Omental fat pad (tissue), 4 donors: ENCODE results near the gene ATP5PF. TPM values are rescaled to one million over a fixed set of nuclear protein-coding genes. Genes with fewer than 3 reads are reported as not detected.
"Not testable (repeated sequence)": the region's sequence is repeated elsewhere in the genome, so short reads cannot be mapped to it uniquely, and the experiment has no call there.

Experiments used
- ATAC-seq: fragments of 150-250 bp; one replicate; pipeline ENCODE4 v1.9.1; 2016; ENCODE audit warnings: mild to moderate bottlenecking, moderate library complexity; ENCODE audit not compliant: low FRiP score
- DNase-seq: peaks from one replicate; pipeline ENCODE4 v3.0.0-alpha.2; 2019; ENCODE audit warnings: low spot score
- total RNA-seq, 4 donors: library from RNA; depleted of rRNA; stranded (reverse); fragments of >200 nt; gene quantifications; one replicate each; pipeline ENCODE4 v1.1.0, GENCODE V29; 2016
- TF ChIP-seq, protein P1 (sequence below), 3 donors: fragments of 450-650 bp; IDR thresholded peaks; one replicate each; pipeline ENCODE4 v1.5.1; 2016 to 2017; ENCODE audit warnings: antibody characterized with exemption in 3 of 3, mild to moderate bottlenecking in 3 of 3, moderate library complexity in 2 of 3

The ATP5PF gene
- total RNA-seq, 4 donors from 2014 or later, result 69.1 to 110 (median 94.1) TPM

DNA sequence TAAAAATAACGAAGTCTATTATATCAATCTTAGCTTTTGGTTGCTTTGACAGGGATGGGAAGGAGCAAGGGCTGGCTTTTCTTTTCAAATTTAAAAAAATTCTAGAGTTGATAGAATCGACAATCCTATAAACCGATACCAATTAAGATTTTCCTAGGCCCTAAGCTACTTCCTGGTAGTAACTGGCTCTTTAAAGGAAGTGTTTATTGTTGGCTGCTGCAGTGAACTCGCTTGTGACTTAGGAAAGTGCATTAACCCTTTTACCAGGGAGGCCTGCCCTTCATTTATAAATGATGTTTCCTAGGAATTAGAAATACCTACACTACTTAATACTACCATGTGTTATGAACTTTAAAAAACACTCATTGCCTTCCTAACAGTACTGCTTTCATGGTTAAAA lies 33.2 kb downstream of the ATP5PF start:
- no peak for ATAC-seq
- DNase-seq, result no peak
- TF ChIP-seq, protein P1, sequence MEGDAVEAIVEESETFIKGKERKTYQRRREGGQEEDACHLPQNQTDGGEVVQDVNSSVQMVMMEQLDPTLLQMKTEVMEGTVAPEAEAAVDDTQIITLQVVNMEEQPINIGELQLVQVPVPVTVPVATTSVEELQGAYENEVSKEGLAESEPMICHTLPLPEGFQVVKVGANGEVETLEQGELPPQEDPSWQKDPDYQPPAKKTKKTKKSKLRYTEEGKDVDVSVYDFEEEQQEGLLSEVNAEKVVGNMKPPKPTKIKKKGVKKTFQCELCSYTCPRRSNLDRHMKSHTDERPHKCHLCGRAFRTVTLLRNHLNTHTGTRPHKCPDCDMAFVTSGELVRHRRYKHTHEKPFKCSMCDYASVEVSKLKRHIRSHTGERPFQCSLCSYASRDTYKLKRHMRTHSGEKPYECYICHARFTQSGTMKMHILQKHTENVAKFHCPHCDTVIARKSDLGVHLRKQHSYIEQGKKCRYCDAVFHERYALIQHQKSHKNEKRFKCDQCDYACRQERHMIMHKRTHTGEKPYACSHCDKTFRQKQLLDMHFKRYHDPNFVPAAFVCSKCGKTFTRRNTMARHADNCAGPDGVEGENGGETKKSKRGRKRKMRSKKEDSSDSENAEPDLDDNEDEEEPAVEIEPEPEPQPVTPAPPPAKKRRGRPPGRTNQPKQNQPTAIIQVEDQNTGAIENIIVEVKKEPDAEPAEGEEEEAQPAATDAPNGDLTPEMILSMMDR (IDR thresholded peaks at IDR 0.05), result no peak

DNA sequence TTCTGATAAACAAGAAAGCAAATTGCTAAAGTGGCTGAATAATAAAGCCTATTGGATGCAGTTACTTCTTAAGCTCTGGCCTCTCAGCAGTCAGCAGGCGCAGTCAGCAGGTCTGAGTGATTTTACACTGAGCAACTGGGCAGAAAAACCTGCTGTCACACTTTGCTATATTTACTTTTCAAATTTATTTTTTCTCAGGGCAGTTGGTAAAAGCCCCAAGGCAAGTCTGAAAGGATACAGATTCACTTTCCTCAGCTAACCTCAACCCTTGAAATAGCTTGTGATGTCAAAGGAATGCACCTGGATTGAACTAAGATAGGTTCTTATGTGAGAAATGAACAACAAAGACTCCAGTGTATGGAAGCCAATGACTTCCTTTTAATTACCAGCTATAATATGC lies 34.0 kb downstream of the ATP5PF start:
- TF ChIP-seq, protein P1 (IDR thresholded peaks at IDR 0.05), result no peak

DNA sequence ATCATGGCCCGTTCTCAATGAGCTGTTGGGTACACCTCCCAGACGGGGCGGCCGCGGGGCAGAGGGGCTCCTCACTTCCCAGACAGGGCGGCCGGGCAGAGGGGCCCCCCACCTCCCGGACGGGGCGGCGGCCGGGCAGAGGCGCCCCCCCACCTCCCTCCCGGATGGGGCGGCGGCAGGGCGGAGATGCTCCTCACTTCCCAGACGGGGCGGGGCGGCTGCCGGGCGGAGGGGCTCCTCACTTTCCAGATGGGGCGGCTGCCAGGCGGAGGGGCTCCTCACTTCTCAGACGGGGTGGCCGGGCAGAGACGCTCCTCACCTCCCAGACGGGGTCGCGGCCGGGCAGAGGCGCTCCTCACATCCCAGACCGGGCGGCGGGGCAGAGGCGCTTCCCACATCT lies 39.2 kb downstream of the ATP5PF start:
- not testable (repeated sequence) for DNase-seq, ATAC-seq

More for the DNA sequence above, 34.0 kb downstream of the ATP5PF start:
- ATAC-seq, result no peak
- DNase-seq, result no peak

DNA sequence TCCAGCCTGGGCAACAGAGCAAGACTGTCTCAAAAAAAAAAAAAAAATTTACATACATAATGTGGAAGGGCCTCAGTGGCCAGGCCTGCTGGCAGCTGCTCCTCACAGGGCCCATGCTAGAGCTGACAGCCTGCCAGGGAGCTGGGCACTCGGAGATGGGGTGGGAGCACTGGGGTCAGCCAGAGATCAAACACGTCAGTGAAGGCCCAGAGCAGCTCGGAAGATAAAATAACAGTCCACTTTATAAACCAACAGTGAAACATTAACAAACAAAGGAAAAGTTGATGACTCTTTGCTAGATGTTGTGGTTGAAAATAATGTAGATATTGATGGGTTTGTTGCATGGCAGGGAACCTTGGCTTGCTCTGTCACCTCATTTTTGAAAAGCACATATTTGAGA lies 42.7 kb downstream of the ATP5PF start:
- no peak for ATAC-seq
- TF ChIP-seq, protein P1 (IDR thresholded peaks at IDR 0.05), result no peak

DNA sequence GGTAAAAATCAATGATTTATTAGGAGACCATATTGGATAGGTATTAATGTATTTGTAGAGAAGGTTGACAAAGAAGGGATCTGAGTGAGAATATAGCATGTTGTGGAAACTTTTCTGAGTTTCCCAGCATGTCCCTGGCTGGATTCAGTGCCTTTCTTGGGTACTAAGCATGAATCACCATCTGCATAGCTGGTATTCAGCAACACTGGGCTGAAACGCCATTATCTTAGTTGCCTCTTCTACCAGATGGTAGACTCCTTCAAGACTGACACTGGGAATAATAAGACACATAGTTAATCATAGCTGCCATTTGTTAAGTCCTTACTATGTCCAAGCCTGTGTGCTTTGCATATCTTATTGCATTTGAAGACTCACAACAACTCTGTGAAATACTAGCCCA lies 45.5 kb downstream of the ATP5PF start:
- TF ChIP-seq, protein P1 (IDR thresholded peaks at IDR 0.05), result no peak
- ATAC-seq (no peak), DNase-seq (no peak)

More for the DNA sequence above, 42.7 kb downstream of the ATP5PF start:
- no peak for DNase-seq

DNA sequence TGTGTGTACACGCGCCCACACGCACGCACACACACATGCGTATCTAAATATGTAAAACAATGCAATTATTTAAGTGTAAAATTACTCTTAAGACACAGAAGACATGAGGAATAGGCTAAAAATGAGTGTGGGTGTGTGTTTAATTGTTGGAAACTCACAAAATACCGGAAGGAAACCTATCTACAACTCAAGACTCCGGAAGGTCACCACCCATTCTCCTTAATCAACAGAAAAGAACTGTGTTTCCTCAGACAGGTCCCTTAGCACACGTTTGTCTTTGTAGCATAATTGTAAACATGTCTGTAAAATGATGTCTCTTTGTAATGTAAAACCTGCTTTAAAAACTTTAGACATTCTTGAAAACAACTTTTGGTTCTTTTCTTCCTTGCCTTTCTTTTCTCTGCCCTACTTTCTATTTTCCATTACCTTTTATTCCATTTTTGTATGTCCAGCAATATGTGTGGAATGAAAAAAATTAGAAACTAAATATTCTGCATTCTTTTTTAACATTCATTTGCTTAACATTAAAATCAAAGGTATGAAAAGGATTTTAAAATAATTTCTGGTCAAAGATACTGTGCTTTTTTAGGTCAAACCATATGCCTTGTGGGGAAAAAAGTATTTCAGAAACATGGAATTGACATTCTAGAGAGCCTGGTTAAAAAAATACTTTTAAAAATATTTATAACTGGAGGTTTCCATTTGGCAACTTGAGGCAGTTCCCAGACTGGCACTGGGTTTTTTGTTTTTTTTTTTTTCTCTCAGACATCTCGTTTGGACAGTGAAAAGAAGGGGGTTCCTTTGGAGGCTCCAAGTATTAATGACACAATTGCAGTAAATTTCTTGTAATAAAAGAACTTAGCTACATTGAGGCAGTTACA lies 46.2 kb downstream of the ATP5PF start:
- ATAC-seq (no peak), DNase-seq (no peak)
- TF ChIP-seq, protein P1 (IDR thresholded peaks at IDR 0.05), result no peak

GRCh38 chr21:25687787-25688186 lies 46.9 kb downstream of the ATP5PF start:
- ATAC-seq (no peak), DNase-seq (no peak)
- TF ChIP-seq, protein P1 (IDR thresholded peaks at IDR 0.05), result no peak
